OCI-LY7 (cell line): Measurements from ENCODE around the gene RPS6KA5. TPM values are rescaled to one million over a fixed set of nuclear protein-coding genes. Genes with fewer than 3 reads are reported as not detected.

Source experiments
- BruUV-seq: library from RNA; stranded (reverse); fragments of 400-500 nt; replicated peaks from 2 replicates; lab custom pipeline; 2021; lab: Mats Ljungman, UMichigan
- CTCF ChIA-PET: fragments of 300-600 bp; sonication (Branson Sonifier 250); formaldehyde crosslinking; loops from one replicate; lab custom pipeline; 2022; ENCODE audit warnings: antibody characterized with exemption; ENCODE audit not compliant: unreplicated experiment; lab: Charles Lee
- POLR2A ChIA-PET: fragments of 300-600 bp; sonication (Branson Sonifier 250); formaldehyde crosslinking; loops from one replicate; lab custom pipeline; 2022; ENCODE audit warnings: antibody characterized with exemption; lab: Charles Lee
- DNase-seq: peaks from one replicate; pipeline ENCODE4 v3.0.0-alpha.2; 2015; ENCODE audit warnings: low spot score
- H2AFZ ChIP-seq: fragments of 200-600 bp; sonication (generic), shearing (Covaris generic); 2 replicates; pipeline ENCODE4 v1.6.1; 2014; ENCODE audit warnings: mild to moderate bottlenecking, antibody characterized with exemption, low read length, moderate library complexity
- H3K27ac ChIP-seq: fragments of 200-600 bp; sonication (generic); 2 replicates; pipeline ENCODE4 v1.5.1; 2014; ENCODE audit warnings: mixed run types, low read depth, mild to moderate bottlenecking, moderate library complexity, low read length, inconsistent platforms; ENCODE audit not compliant: poor library complexity, severe bottlenecking
- H3K36me3 ChIP-seq: fragments of 200-600 bp; sonication (generic); 2 replicates; pipeline ENCODE4 v1.6.1; 2014; ENCODE audit warnings: mild to moderate bottlenecking, antibody characterized with exemption, low read length, moderate library complexity, mixed read lengths; ENCODE audit not compliant: insufficient read depth
- H3K4me1 ChIP-seq: fragments of 200-600 bp; sonication (generic); 2 replicates; pipeline ENCODE4 v1.5.1; 2014; ENCODE audit warnings: mild to moderate bottlenecking, low read length; ENCODE audit not compliant: insufficient read depth, poor library complexity, severe bottlenecking
- H3K4me2 ChIP-seq: fragments of 200-600 bp; sonication (generic); 2 replicates; pipeline ENCODE4 v1.6.1; 2014; ENCODE audit warnings: mild to moderate bottlenecking, low read length
- H3K4me3 ChIP-seq: fragments of 200-600 bp; sonication (generic); 2 replicates; pipeline ENCODE4 v1.5.1; 2014; ENCODE audit warnings: mild to moderate bottlenecking, low read depth, low read length; ENCODE audit not compliant: poor library complexity, severe bottlenecking
- H3K79me2 ChIP-seq: fragments of 200-600 bp; sonication (generic); 2 replicates; pipeline ENCODE4 v1.6.1; 2016; ENCODE audit warnings: low read depth, mild to moderate bottlenecking, low read length, moderate library complexity, mixed read lengths; ENCODE audit not compliant: insufficient read depth
- H3K9me2 ChIP-seq: fragments of 200-600 bp; sonication (generic); 2 replicates; pipeline ENCODE4 v1.6.1; 2016; ENCODE audit warnings: mild to moderate bottlenecking, low read length, mixed read lengths; ENCODE audit not compliant: insufficient read depth
- H3K9me3 ChIP-seq: fragments of 200-600 bp; sonication (generic); 2 replicates; pipeline ENCODE4 v1.6.1; 2014; ENCODE audit warnings: mild to moderate bottlenecking, mixed run types, low read length, mixed read lengths
- H4K20me1 ChIP-seq: fragments of 200-600 bp; sonication (generic); 2 replicates; pipeline ENCODE4 v1.6.1; 2014; ENCODE audit warnings: mild to moderate bottlenecking, antibody characterized with exemption, low read length, moderate library complexity, mixed read lengths; ENCODE audit not compliant: insufficient read depth
- CTCF ChIP-seq: fragments of 200-600 bp; sonication (generic); conservative IDR thresholded peaks from 2 replicates; pipeline ENCODE4 v1.5.1; 2014; ENCODE audit warnings: mild to moderate bottlenecking, antibody characterized with exemption, low read length, moderate library complexity, mixed read lengths
- EZH2phosphoT487 ChIP-seq: fragments of 200-600 bp; sonication (generic); IDR thresholded peaks from 2 replicates; pipeline ENCODE4 v1.6.1; 2018; ENCODE audit warnings: low read depth, borderline replicate concordance, mild to moderate bottlenecking, mixed run types, antibody characterized with exemption, low read length, moderate library complexity, mixed read lengths
- intact Hi-C: fragments of 100-400 bp; cut with micrococcal nuclease; formaldehyde crosslinking; loops from one replicate; pipeline ENCODE4 v1.10.0; 2022; ENCODE audit not compliant: unreplicated experiment
- total RNA-seq, 2 experiments: library from RNA; depleted of rRNA in 1 of 2; stranded (reverse); fragments of >200 nt in 1 of 2; shearing (Covaris generic) in 1 of 2; gene quantifications; 2 replicates each; pipeline ENCODE4 v1.2.3, GENCODE V29; 2014 to 2022

RPS6KA5 gene
- total RNA-seq, 2 experiments from 2014 or later: 9.6 to 12.7 TPM

- ChIA-PET CTCF (no interaction called here), POLR2A (interaction anchor here (0.7 to 1.3 kb wide), 2 partner anchors 11 to 40 kb away, joined by 3 to 4 read pairs; no protein-coding TSS in a partner anchor)
Measured at GRCh38 chr14:90970167-90970600, 90.3 kb downstream of the RPS6KA5 start.

GRCh38 chr14:90969531-90970166, 90.8 kb downstream of the RPS6KA5 start:
- no peak for DNase-seq
- no peak for TF ChIP-seq EZH2phosphoT487
- TF ChIP-seq CTCF: no peak
- H3K9me3 ChIP-seq: no peaks in the 10 kb centered on the region
- no peaks in the 10 kb centered on the region for H3K36me3 ChIP-seq
- no TSS peak for BruUV-seq
- no peaks in the 10 kb centered on the region for H3K79me2 ChIP-seq
- intact Hi-C loops: no loop called here
- CTCF ChIA-PET: no interaction called here
- H4K20me1 ChIP-seq: no peaks in the 10 kb centered on the region
- no peak overlapping the region for H3K4me2 ChIP-seq
- no peak overlapping the region for H2AFZ ChIP-seq
- no peaks in the 10 kb centered on the region for H3K9me2 ChIP-seq
- no peak overlapping the region for H3K27ac ChIP-seq
- H3K4me3 ChIP-seq: no peak overlapping the region
- POLR2A ChIA-PET: interaction anchor here (0.7 to 1.3 kb wide), 2 partner anchors 11 to 40 kb away, joined by 3 to 4 read pairs; no protein-coding TSS in a partner anchor
- H3K4me1 ChIP-seq: no peaks in the 10 kb centered on the region

More at GRCh38 chr14:90970167-90970600, 90.3 kb downstream of the RPS6KA5 start:
- no TSS peak for BruUV-seq
- H3K9me2 ChIP-seq: no peaks in the 10 kb centered on the region
- H3K36me3 ChIP-seq: no peaks in the 10 kb centered on the region
- H4K20me1 ChIP-seq: no peaks in the 10 kb centered on the region
- no peaks in the 10 kb centered on the region for H3K9me3 ChIP-seq
- H3K27ac ChIP-seq: no peak overlapping the region
- intact Hi-C loops: no loop called here
- H3K4me2 ChIP-seq: no peak overlapping the region
- no peak overlapping the region for H3K4me3 ChIP-seq
- DNase-seq: no peak
- no peaks in the 10 kb centered on the region for H3K79me2 ChIP-seq
- no peak overlapping the region for H2AFZ ChIP-seq
- H3K4me1 ChIP-seq: no peaks in the 10 kb centered on the region
- TF ChIP-seq EZH2phosphoT487 (no peak), CTCF (no peak)

- no peak overlapping the region for H3K4me3 ChIP-seq
- ChIA-PET CTCF (no interaction called here), POLR2A (interaction anchor here (0.7 kb wide), 1 partner anchor 34 kb away, joined by 3 read pairs; no protein-coding TSS in a partner anchor)
- H2AFZ ChIP-seq: no peak overlapping the region
- H3K9me3 ChIP-seq: no peaks in the 10 kb centered on the region
- no peak overlapping the region for H3K4me2 ChIP-seq
- no TSS peak for BruUV-seq
- no peak overlapping the region for H3K27ac ChIP-seq
- no peaks in the 10 kb centered on the region for H3K36me3 ChIP-seq
- H3K79me2 ChIP-seq: no peaks in the 10 kb centered on the region
- no peaks in the 10 kb centered on the region for H3K4me1 ChIP-seq
- TF ChIP-seq CTCF: no peak
- TF ChIP-seq EZH2phosphoT487: no peak
- H3K9me2 ChIP-seq: no peaks in the 10 kb centered on the region
- intact Hi-C loops: no loop called here
- no peaks in the 10 kb centered on the region for H4K20me1 ChIP-seq
- no peak for DNase-seq
Measured at GRCh38 chr14:90968025-90968424, 92.4 kb downstream of the RPS6KA5 start.
